Hematopoietic multipotent progenitor cell treated with erythropoietin and hydrocortisone succinate and interleukin-3 and kit ligand, for 8 days (in vitro differentiated cells): ENCODE data around the gene ZNF521.

ENCODE experiments used
- DNase-seq: peaks from one replicate; pipeline ENCODE4 v3.0.0-alpha.2; 2015

The ZNF521 gene

DNA sequence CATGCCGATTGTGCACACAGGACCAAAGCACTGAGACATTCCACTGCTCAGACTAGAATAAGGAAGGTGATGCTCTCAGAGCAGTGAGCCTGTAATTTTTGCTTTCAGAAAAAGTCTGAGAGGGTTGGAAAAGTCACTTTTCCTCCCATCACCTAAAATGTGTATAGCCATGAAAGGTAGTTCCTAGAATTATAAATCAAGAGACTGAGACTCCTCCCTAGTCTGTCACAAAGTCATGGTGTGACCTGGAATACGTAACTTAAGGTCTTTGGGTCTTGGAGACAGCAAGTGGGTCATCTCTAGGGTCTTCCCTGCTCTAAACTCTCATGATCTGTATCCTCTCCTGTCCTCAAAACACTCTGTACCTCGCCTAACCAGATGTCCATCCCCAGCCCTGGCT, 16.9 kb downstream of the ZNF521 start:
- no peak for DNase-seq

DNA sequence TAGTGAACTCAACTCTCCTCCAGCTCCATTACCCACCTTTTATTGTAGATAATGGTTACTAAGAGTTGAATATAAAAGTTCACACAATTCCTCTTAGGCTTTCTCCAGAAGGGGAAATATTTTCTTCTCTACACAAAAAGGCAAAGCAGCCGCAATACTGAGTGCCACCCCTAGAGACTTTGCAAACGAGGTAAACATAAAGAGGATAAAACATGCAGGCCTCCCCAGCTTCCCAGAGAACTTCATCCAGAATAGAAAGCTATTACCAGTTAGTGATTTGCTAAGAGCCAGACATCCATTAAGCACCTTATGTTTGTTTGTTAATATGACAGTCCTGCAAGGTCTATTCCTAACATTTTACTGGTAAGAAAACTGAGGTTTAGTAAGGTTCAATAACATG, 17.4 kb downstream of the ZNF521 start:
- DNase-seq = no peak

DNA sequence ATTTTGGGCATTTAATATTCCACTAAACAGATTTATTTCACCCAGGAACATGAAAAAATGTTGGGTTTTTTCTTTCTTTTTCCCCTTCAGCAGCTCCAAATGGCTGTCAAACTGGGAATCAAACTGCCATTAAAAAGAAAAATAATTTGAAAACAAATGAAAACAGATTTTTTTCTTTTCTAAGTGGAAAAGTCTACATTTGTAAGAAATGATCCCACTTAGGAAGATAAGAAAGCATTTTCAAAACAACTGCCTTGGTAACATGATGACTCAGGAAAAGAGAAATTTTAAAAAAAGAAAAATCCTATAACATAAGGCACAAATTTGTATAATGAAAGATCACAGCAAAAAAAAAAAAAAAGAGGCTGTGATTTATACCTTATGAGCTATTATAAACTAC, 20.0 kb downstream of the ZNF521 start:
- DNase-seq = no peak

DNA sequence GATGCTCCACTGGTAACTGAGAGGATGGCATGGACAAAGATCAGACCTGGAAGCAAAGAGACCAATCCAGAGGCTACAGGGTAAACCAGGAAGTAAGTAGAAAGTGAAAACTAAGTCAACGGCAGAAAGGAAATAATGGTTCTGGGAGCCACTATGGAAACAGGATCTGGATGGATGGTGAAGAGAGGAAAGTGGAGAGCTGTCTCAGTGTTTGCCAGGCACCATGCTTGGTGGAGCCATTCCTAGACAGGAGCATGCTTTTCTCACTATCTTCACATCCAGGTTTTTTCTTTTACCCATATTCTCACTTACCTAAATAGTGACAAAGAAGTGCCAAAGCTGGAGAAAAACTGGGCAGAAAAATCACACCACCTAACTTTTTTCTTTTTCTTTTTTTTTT, 22.2 kb downstream of the ZNF521 start:
- no peak for DNase-seq

DNA sequence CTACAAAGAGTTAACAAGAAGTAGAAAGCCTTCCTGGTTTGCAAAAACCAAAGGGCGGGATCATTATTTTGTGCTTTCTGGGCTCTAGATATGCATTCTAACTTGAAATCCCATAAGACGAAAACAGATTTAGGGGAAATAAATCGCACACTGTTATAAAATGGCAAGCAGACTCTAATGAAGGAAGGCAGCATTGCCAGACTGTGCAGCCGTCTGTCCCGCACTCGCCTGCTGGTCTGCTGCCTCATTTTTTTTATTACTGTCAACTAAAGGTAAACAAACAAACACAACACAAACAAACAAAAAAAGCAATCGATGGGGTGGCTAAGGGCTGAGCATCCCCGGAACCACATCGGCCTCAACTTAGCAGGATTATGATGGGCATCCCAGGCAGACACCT, 24.4 kb downstream of the ZNF521 start:
- DNase-seq = no peak

DNA sequence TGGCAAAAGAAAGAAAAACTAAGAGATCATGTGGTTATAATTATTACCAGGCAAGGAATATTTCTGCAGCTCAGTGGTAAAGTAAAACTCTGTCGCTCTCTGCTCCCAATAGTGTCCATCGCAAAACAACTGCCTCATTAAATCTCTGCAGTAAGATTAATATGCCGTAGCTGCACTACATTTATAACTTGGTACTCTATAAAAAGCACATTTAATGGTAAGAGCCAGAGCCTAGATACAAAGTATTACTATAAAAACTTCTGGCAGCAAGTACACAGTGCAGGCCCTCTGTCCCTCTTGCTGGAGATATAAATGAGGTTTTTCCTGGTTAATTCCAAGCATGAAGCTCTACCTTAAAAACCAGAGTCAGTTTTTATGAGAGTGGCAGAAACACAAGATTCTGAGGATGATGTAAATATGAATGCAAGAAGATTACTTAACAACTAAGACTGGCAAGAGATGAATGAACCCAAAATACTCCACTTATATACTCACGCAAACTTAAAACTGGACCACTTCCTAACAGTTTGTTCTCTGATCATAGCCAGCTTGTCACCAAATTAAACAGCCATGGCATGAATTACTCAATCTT, 25.5 kb downstream of the ZNF521 start:
- DNase-seq = no peak

DNA sequence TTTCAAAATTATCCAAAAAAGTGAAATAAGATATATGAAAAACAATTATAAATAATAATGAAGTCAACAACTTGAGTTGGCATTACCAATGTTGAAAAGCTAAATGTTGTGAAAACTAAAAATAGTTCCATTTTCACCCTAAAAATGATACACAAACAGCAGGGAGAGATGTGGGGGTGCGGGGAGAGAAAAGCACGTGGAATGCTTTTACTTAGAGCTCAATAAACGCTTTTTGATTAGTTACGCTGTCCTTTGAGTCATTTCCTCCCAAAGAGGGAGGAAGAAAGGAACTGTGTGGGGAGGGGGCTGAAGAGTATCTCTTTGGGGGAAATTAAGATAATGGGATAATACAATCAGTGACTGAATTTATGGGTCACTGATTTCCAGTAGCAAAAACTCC, 29.2 kb downstream of the ZNF521 start:
- no peak for DNase-seq

DNA sequence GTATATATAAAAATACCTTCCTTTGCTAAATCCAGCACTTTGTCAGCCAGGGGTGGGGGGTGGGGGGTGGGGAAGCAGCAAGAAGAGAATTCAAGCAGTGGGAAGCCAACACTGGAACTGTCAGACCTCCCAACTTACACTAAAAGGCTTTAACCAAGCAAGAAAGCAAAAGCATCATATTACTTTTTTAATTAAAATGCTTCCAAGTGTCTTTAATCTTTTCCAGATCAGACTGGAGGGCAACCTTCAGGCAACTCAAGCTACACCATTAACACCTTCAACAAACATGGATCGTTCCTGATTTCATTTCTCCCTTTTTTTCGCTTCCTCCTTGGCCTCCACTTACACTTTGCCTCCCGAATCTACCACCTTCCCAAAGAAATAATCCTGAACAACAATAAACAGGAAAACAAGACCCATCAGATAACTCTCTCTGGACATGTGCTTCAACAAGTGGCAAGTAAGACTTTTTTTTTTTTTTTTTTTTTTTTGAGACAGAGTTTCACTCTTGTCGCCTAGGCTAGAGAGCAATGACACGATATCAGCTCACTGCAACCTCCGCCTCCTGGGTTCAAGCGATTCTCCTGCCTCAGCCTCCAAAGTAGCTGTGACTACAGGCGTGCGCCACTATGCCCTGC, 35.5 kb downstream of the ZNF521 start:
- no peak for DNase-seq

DNA sequence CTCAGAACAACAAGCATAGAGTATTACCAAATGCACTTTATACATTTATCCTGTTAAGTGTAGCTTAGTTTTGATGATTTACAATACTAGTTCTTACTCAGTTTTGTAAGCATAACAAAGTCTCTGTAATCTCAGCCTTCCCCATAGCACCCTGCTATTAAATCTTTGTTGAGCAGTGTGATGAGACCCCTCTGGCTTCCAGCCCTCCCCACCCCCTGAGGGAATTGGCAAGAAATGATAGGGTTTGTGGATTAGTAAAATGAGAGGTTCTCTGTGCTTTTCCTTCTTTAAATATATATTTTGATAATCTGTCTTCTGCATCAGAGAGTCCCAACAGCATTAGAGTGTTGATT, 37.2 kb downstream of the ZNF521 start:
- no peak for DNase-seq

DNA sequence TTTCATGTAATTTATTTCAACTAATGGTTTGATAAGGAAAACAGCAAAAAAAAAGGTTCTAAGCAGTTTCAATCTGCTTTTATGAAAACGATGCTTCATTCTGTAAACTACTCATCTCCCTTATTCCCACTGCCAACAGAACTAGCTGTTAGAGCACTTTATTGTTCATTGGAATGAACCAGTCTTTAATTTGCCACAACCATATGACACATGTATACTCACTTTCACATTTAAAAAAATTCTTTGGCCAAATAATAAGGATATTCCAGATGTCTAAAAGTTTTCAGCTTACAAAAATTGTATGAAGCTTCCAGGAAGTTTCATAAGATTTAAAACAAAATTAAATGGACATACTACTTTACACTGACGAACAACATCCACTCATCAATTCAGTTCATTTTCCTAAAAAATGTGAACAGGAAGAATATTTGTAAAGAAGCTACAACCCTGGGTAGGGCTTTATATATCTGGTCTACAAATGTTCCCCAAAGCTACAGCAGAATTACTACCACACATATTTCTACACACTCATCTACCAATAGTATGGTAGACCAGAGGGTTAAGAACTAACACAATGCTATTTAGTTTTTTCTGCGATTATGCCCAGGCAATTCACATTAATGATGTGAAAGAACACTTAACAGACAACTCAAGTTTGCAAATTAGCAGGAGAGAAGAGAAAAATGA, 37.7 kb downstream of the ZNF521 start:
- DNase-seq = no peak

DNA sequence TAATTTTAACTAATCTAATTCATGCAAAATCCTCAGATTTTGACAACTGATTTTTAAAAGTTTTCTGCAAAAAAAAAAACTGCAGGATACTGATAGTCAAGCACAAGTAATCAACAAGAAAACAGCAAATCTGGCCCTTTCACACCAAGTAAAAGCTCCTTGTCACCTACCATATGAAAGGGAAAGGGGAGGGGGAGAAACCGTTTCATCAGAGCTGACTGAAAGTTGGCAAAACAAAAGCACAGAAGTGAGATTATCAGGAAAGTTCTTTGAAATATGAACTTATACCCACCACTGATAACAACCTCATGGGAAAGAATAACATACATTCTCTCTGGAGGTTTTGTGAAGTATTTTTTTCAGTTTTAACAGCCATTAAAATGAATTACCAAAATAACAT, 38.7 kb downstream of the ZNF521 start:
- DNase-seq = peak; percentile 74

DNA sequence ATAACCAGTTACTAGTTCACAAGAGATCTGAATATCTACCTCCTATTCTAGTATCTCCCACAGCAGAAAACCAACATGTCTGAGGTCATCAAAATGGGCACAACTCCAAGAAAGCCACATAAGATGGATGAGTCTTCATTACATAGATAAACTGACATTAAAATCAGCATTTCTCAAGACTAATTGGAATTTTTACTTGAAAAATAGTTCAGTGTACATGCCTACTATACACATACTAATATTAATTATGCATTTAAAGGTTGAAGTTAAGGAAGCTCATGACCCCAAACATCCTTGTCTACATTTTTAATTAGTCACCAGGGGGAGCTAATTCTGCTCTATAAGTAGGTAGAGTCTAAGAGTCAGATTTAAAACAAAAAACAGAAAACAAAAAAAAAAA, 41.9 kb downstream of the ZNF521 start:
- DNase-seq = peak; percentile 94

DNA sequence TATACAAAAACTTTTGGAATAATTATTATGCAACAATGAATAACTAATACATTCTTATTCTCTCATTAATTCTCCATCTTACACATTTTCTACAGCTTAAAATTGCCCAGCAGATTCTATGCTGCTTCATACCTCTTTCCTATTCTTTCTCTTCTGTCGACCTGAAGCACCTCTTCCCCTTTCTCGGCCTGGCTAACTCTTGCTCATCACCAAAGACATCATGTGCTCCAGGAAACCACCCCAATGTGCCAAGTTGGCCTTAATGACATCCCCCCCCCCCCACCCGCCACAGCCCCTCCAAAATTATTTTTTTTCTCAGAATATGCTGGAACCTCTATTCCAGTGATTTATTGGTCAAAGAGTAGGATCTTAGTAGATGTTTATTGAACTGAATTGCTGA, 43.6 kb downstream of the ZNF521 start:
- DNase-seq = no peak

DNA sequence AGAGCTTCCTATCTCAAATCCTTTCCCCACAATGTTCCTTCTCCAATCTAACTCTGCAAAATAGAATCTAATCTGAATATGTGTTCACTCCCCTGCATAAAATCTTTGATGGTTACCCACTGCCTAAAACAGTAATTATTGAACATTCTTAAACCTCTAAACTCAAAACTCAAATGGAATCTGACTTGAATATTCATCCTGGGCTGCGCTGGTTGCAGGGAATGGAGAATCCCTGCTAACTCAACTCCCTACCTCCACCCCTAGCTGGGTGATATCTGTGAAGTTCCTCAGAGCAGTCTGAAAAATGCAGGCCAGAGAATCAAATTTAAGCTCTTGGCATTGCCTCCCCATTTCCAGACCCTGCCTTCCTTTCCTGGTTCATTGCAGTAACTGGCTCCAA, 44.8 kb downstream of the ZNF521 start:
- DNase-seq = no peak

DNA sequence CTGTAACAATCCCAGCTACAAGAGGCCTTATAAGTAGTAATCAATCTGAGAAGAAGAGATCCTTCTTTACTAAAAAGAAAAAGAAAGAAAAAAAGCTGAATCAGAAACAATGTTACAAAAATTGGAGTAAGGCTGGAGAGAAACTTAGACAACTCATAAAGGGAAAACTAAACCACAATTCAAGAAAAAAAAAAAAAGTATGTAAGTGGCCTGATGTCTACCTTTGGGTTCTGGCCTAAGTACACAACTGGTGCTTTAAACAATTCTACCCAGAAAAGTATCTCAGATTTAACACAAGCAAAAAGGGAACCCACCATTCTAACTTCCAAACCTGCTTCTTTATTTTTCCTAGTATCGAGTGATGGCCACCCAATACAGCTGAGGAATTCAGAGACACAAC, 45.3 kb downstream of the ZNF521 start:
- DNase-seq = no peak

DNA sequence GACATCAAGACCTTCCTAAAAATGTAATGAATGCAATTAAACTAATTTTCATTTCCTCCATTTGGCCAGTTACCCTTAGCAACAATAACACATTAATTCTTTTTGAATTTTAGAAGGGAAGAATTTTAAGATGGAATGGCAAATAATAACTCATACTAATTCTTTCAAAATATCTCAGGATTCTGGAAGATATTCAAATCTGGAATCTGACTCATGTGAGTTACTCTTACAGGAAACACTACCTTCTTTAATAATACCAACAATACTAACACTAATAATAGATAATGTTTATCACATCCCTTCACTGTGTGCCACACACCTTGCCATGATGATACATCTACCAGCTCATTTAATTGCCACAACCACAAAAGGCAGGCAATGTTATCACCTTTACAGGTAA, 46.4 kb downstream of the ZNF521 start:
- no peak for DNase-seq

DNA sequence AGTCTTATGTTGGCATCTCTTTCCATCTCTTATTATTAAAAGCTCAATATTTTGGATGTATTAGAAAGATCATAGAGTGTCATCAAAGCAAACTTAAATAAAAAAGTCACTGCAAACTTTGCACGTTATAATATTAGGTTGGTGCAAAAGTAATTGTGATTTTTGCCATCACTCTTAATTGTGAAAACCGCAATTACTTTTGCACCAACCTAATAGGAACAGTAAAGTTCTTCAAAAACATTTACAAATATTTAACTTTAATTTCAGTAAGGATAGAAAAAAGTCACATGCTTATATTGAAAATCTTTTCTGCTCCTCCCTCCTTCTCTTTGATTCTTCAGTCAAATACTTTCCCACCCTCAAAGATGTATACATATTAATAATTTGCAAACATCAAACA, 51.5 kb downstream of the ZNF521 start:
- no peak for DNase-seq

DNA sequence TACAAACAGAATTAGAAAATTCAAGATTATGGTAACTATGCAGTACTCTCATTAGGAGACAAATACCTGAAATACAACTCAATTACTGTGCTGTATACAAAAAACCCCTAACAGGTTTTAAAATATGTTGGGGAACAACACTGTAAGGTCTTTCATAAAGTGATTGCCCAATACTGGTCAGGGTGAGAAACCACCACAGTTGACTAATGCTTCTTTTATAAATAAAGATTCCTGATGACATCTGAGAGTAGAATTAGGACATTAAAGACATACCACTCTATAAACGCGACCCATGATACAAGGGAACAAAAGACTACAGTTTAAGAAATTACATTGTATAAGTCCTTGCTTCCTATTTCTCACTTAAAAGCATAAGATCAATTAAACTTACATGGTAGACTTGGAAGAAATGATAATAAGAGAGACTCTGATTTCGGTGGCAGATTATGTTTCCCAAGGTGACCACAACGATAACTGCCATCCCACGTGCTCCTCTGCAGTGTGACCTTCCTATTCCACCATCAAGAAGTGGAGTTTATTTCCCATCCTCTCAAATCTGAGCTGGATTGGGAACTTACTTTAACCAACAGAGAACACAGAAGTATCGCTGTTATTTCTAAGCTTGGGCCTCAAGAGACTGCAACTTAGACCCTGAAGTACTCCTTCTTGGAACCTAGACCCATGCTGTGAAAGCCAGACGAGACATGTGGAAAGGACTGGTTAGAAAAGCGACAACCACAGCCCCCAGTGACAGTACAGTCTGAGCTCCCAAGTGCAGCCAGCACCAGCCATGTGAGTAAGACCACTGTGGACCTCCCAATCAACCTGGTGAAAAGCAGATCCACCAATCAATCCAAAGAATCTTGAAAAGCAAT, 52.3 kb downstream of the ZNF521 start:
- DNase-seq = peak; percentile 40

DNA sequence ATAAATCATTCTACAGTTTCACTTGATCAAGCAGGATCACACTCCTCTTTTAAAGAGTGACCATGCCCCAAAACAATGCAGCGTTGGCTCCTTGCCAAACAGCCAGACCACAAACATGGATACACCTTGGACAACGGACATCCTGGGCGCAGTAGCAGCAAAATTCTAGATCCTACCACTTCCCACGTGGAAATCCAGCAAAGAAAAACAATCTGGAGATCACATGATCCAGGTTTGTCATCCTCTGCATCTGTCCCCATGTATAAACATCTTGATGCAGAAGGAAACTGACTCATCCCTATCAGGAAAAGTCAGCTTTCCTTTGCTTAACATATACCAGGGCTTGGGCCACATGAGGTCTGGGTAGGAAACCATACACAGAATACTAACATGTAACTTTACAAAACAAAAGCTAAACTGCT, 53.1 kb downstream of the ZNF521 start:
- DNase-seq = peak; percentile 78

DNA sequence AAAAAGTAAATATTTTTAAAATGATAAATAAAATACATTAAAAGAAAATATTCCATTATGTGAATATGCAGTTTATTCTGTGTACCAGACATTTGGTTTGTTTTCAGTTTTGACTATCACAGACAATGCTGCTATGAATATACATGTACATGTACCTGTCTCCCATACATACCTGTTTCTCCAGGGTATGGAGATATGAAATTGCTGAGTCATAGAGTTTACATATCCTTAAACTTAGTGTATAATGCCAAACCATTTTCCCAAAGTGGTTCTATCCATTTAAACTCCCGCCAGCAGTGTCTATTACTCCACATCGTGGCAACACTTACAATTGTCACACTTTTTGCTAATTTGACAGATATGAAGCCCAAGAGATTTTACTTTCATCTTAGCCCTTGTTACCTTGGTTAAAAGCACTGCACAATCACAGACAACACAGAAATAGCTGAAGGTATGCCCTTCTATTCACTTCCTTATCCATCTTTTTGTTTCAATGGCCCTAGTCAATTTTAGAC, 56.3 kb downstream of the ZNF521 start:
- DNase-seq = no peak

DNA sequence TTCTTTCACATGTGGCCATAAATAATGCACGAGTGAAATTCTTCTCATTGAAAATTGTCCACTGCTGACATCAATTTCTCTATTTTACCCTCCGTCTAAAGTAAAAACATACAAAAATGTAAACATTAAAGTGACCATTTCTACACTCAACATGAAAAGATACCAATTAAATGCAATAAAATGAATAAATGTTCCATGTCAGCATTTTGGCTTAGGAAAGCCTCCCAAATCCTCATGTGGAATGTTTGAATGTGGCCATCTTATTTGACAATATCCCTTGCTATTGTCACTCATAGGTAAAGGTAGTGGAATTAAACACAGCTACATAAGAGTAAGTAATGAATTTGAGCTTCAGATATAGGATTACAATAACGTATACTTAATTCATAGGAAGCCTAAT, 60.8 kb downstream of the ZNF521 start:
- no peak for DNase-seq

DNA sequence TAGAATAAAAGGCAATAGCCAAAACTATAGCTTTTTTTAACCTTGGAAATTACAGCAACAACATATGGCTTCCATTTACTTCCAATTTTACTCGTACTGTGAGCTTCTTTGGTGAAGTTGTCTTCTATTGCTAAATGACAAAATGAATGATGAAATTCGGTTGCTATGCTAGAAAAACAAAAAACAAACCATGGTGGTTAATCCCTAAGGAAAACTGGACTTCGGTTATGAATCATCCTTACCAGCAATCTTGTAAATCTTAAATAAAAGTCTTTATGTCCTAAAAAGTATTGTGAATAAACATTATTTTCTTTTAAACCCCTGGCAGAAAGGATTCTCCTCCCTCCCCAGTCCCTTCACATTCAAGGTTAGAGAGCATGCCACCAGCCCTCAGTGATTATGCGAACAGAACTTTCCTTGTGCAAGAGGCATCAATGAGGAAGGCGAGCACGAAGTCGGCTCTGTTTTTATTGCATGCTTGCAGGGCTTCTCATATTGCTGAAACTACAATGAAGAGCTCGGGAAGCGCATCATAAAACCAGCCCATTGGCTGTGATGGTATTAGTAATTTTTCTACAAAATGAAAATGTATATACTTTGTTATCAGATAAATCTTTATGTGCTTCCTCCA, 62.9 kb downstream of the ZNF521 start:
- no peak for DNase-seq

DNA sequence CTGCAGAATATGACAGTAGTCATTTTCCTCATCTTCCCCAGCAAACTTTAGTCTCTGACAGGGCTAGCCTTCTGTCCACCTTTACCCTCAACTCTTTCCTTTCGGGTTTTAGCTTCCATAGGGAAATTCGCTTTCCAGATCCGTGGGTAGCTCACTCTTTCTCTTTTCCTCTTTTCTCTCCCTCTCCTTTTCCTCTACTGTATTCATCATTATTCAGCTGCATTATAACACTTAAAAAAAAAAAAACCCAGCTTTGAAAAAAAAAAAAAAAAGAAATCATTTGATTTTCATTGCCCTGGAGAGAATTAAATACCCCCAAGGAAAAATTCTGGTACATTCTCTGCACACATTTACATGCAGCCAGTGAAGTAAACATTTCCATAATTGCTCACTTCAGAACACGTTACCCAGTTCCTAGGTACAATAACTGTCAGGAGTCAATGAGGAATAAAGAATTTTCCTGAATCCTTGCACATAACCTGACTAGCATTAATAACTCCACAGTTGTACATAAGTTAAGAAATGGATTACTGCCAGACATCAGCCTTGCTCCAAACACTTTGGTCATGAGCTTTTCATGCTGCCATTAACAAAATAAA, 63.5 kb downstream of the ZNF521 start:
- no peak for DNase-seq
